RWPE2 (cell line): Measurements from ENCODE around the gene SPEF2.

Experiments used
- ATAC-seq: fragments of 200-7000 bp; cut with Tn5 transposase; 3 replicates; pipeline ENCODE4 v1.9.1; 2021; ENCODE audit warnings: low read depth
- DNase-seq: peaks from one replicate; pipeline ENCODE4 v3.0.0-alpha.2; 2020; ENCODE audit warnings: low spot score
- H3K27ac ChIP-seq: fragments of 450-650 bp; 2 replicates; pipeline ENCODE4 v1.5.1; 2017; ENCODE audit warnings: mild to moderate bottlenecking; ENCODE audit not compliant: poor library complexity, severe bottlenecking
- H3K27me3 ChIP-seq: fragments of 250-450 bp; sonication (Bioruptor Pico); 2 replicates; pipeline ENCODE4 v1.5.1; 2021; ENCODE audit warnings: mild to moderate bottlenecking, moderate library complexity; ENCODE audit not compliant: insufficient read depth, poor library complexity, severe bottlenecking
- H3K36me3 ChIP-seq: fragments of 250-450 bp; sonication (Bioruptor Pico); 2 replicates; pipeline ENCODE4 v1.5.1; 2020; ENCODE audit warnings: low read depth, mild to moderate bottlenecking, moderate library complexity
- H3K4me1 ChIP-seq: fragments of 250-450 bp; sonication (Bioruptor Pico); 2 replicates; pipeline ENCODE4 v1.5.1; 2021; ENCODE audit warnings: mild to moderate bottlenecking, moderate library complexity; ENCODE audit not compliant: insufficient read depth, poor library complexity, severe bottlenecking
- H3K4me3 ChIP-seq: fragments of 250-450 bp; sonication (Bioruptor Pico); 2 replicates; pipeline ENCODE4 v1.5.1; 2021; ENCODE audit warnings: mild to moderate bottlenecking, moderate library complexity; ENCODE audit not compliant: severe bottlenecking
- H3K9me3 ChIP-seq: fragments of 250-450 bp; sonication (Bioruptor Pico); 2 replicates; pipeline ENCODE4 v1.5.1; 2021; ENCODE audit warnings: mild to moderate bottlenecking, moderate library complexity; ENCODE audit not compliant: severe bottlenecking
- CTCF ChIP-seq: fragments of 450-650 bp; IDR thresholded peaks from one replicate; pipeline ENCODE4 v1.5.1; 2017; ENCODE audit warnings: mild to moderate bottlenecking, moderate library complexity; ENCODE audit not compliant: poor library complexity, severe bottlenecking

The SPEF2 gene

GRCh38 chr5:35799181-35799580 lies 181.5 kb downstream of the SPEF2 start:
- DNase-seq (no peak), ATAC-seq (no peak)
- no peak for TF ChIP-seq CTCF
- no peaks in the 10 kb centered on the region for H3K4me1 ChIP-seq
- no peak overlapping the region for H3K4me3 ChIP-seq
- H3K36me3 ChIP-seq = no peaks in the 10 kb centered on the region
- H3K27ac ChIP-seq = no peak overlapping the region
- no peaks in the 10 kb centered on the region for H3K27me3 ChIP-seq
- no peaks in the 10 kb centered on the region for H3K9me3 ChIP-seq

DNA sequence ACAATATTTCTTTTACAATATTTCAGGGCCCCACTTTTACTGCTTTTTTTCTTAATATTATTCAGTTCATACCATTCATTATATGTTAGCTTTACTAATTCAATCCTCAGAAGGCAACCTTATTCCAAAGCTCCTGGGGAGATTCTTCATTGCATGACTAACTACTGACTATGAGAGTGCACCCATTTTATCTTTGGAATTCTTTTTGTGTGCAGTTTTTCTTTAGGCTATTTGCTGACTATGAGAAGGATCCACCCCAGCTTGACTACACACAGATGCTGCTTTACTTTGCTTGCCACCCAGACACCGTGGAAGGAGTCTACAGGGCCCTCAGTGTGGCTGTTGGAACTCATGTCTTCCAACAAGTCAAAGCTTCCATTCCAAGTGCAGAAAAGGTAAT lies 182.1 kb downstream of the SPEF2 start:
- no peaks in the 10 kb centered on the region for H3K4me1 ChIP-seq
- ATAC-seq = no peak
- no peak for DNase-seq
- TF ChIP-seq CTCF = no peak
- H3K9me3 ChIP-seq = no peaks in the 10 kb centered on the region
- no peaks in the 10 kb centered on the region for H3K27me3 ChIP-seq
- H3K36me3 ChIP-seq = no peaks in the 10 kb centered on the region
- no peak overlapping the region for H3K4me3 ChIP-seq
- H3K27ac ChIP-seq = no peak overlapping the region

GRCh38 chr5:35803191-35803651 lies 185.6 kb downstream of the SPEF2 start:
- no peak for TF ChIP-seq CTCF
- Histone ChIP-seq H3K4me1 (no peaks in the 10 kb centered on the region), H3K27me3 (no peaks in the 10 kb centered on the region), H3K27ac (no peak overlapping the region), H3K36me3 (no peaks in the 10 kb centered on the region), H3K9me3 (no peaks in the 10 kb centered on the region), H3K4me3 (no peak overlapping the region)
- ATAC-seq (0 out of 3 replicates have a peak, but pooled peaks have one; percentile 41), DNase-seq (no peak)

DNA sequence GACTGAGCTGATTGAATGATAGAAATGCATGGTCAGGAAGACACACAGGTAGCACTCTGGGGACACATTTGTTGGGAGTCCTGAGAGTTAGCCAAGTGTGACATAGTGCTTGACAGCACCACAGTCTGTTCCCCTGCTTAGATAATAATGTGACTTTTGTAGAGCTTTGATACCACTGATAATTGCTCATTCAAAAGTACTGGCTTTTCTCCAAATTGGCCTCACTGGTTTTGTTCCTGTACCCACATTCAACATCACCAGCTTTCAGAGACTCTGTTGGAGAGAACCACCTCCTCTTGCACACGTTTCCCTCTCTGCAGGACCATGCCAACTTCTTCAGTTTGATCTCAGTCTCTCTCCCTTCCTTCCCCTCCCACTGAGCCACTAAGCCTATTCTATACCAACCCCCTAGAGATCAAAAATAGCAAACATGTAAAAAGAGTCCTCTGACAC lies 186.6 kb downstream of the SPEF2 start:
- Histone ChIP-seq H3K36me3 (no peaks in the 10 kb centered on the region), H3K27ac (no peak overlapping the region), H3K27me3 (no peaks in the 10 kb centered on the region), H3K9me3 (no peaks in the 10 kb centered on the region), H3K4me1 (no peaks in the 10 kb centered on the region), H3K4me3 (no peak overlapping the region)
- ATAC-seq (no peak), DNase-seq (no peak)
- TF ChIP-seq CTCF = no peak

DNA sequence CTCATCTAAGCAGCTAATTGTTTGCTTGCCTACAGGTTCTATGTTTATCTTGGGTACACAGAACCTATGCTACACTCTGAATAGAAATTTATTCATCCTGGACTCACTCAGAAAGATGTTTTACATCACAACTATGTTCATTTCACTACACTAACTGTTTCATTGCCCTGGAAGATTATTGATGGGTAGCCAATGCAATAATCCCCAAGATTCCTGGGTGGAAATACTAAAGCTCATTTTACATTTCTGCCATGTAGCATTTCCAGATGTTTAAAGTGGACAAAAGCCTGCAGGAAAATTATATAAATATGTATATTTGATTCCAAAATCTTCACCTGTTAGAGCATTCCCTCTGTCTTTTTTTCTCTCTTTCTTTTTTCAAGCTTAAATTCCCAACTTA lies 187.2 kb downstream of the SPEF2 start:
- H3K4me1 ChIP-seq = no peaks in the 10 kb centered on the region
- H3K27me3 ChIP-seq = no peaks in the 10 kb centered on the region
- H3K9me3 ChIP-seq = no peaks in the 10 kb centered on the region
- H3K4me3 ChIP-seq = no peak overlapping the region
- no peak for ATAC-seq
- no peak for TF ChIP-seq CTCF
- H3K36me3 ChIP-seq = no peaks in the 10 kb centered on the region
- no peak overlapping the region for H3K27ac ChIP-seq
- DNase-seq = no peak
